Ovary (tissue), 3 donors: ENCODE measurements around the gene PNPLA5.

ENCODE experiments used
- EP300 ChIP-seq: sonication (generic); formaldehyde crosslinking; IDR thresholded peaks from one replicate; pipeline ENCODE4 v1.6.1; 2017; ENCODE audit warnings: antibody characterized with exemption
- TF ChIP-seq, protein P1 (sequence below), 3 donors: fragments of 450-650 bp in 2 of 3; fragments of 200-600 bp in 1 of 3; IDR thresholded peaks; one replicate each; pipeline versions ENCODE4 v1.5.1 to v1.8.0; 2016 to 2022; ENCODE audit warnings: antibody characterized with exemption in 3 of 3, mild to moderate bottlenecking in 1 of 3
- donor health status: DM: no; HTN: no; CAD: no.

DNA sequence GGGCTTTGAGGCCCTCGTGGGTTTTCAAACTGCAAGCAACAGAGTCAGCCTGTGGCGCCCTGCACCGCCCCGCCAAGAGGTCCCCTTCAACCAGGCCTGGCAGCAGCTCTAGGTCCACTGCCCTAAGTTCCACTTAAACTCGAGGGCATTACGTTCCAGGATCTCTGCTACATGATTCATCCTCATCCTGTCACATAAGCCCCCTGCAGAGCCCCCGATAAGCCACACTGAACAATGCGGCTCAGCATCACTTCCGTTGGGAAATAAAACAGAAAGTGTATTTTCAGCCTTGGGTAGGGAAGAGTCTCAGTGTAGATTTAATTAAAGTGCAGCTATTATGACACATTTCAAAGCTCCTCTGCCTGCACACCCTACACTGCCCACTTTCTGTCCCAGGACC, 54.1 kb downstream of the PNPLA5 start:
- TF ChIP-seq, protein P1, sequence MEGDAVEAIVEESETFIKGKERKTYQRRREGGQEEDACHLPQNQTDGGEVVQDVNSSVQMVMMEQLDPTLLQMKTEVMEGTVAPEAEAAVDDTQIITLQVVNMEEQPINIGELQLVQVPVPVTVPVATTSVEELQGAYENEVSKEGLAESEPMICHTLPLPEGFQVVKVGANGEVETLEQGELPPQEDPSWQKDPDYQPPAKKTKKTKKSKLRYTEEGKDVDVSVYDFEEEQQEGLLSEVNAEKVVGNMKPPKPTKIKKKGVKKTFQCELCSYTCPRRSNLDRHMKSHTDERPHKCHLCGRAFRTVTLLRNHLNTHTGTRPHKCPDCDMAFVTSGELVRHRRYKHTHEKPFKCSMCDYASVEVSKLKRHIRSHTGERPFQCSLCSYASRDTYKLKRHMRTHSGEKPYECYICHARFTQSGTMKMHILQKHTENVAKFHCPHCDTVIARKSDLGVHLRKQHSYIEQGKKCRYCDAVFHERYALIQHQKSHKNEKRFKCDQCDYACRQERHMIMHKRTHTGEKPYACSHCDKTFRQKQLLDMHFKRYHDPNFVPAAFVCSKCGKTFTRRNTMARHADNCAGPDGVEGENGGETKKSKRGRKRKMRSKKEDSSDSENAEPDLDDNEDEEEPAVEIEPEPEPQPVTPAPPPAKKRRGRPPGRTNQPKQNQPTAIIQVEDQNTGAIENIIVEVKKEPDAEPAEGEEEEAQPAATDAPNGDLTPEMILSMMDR (IDR thresholded peaks at IDR 0.05): no peak
- no peak for TF ChIP-seq EP300
